Endodermal cell (in vitro differentiated cells): ENCODE results near the gene PRDM12. TPM values are rescaled to one million over a fixed set of nuclear protein-coding genes. Genes with fewer than 3 reads are reported as not detected.

Experiments used
- DNase-seq: peaks from one replicate; pipeline ENCODE4 v3.0.0-alpha.2; 2017
- H3K27ac ChIP-seq: 2 replicates; pipeline ENCODE4 v1.5.1; 2013; ENCODE audit warnings: mild to moderate bottlenecking, low read depth, low read length, moderate library complexity
- H3K27me3 ChIP-seq: 2 replicates; pipeline ENCODE4 v1.6.1; 2013; ENCODE audit warnings: mild to moderate bottlenecking, low read length, moderate library complexity; ENCODE audit not compliant: insufficient read depth, control insufficient read depth, poor library complexity, severe bottlenecking
- H3K36me3 ChIP-seq: 2 replicates; pipeline ENCODE4 v1.7.0; 2013; ENCODE audit warnings: mild to moderate bottlenecking, low read length, moderate library complexity; ENCODE audit not compliant: control insufficient read depth, insufficient read depth
- H3K4me1 ChIP-seq: one replicate; pipeline ENCODE4 v1.7.0; 2013; ENCODE audit warnings: low read length; ENCODE audit not compliant: control insufficient read depth, insufficient read depth
- H3K4me3 ChIP-seq: 2 replicates; pipeline ENCODE4 v1.5.1; 2013; ENCODE audit warnings: mild to moderate bottlenecking, low read length, moderate library complexity
- H3K9ac ChIP-seq: 2 replicates; pipeline ENCODE4 v1.6.1; 2013; ENCODE audit warnings: mild to moderate bottlenecking, low read length, moderate library complexity; ENCODE audit not compliant: poor library complexity, severe bottlenecking; ENCODE audit errors: extremely low read depth
- H3K9me3 ChIP-seq: 2 replicates; pipeline ENCODE4 v1.6.1; 2013; ENCODE audit warnings: mild to moderate bottlenecking, low read length, moderate library complexity; ENCODE audit not compliant: control insufficient read depth
- H3K27ac Mint-ChIP-seq: 2 replicates; pipeline ENCODE4 v1.8.0; 2020; ENCODE audit warnings: mixed read lengths
- H3K27me3 Mint-ChIP-seq: 2 replicates; pipeline ENCODE4 v1.8.0; 2021; ENCODE audit warnings: mild to moderate bottlenecking, mixed read lengths; ENCODE audit not compliant: insufficient read depth
- H3K36me3 Mint-ChIP-seq: 2 replicates; pipeline ENCODE4 v1.8.0; 2020; ENCODE audit warnings: low read depth, mixed read lengths
- H3K4me1 Mint-ChIP-seq: 2 replicates; pipeline ENCODE4 v1.8.0; 2020; ENCODE audit warnings: mixed read lengths
- H3K4me3 Mint-ChIP-seq: 2 replicates; pipeline ENCODE4 v1.8.0; 2020; ENCODE audit warnings: mild to moderate bottlenecking, moderate library complexity, mixed read lengths
- H3K9me3 Mint-ChIP-seq: 2 replicates; pipeline ENCODE4 v1.8.0; 2020; ENCODE audit warnings: mild to moderate bottlenecking, mixed read lengths
- CTCF ChIP-seq: fragments of 200-600 bp; sonication (generic); conservative IDR thresholded peaks from 2 replicates; pipeline ENCODE4 v1.5.0; 2021; ENCODE audit warnings: antibody characterized with exemption, mild to moderate bottlenecking
- WGBS, 2 experiments: methylation state at CpG; one replicate each; pipeline versions ENCODE4 v1.1.5 to v1.1.7; 2013; ENCODE audit warnings: missing lambda C conversion rate in 2 of 2, mixed read lengths in 1 of 2; ENCODE audit not compliant: insufficient coverage in 1 of 2, insufficient read length in 1 of 2; 5-methylcytosine and 5-hydroxymethylcytosine counted together
- total RNA-seq, 2 donors: library from RNA; stranded (reverse); fragmentation: NEBNext Ultra II Directional in 1 of 2; extraction: Animal tissue kit (Norgen Biotek cat#: 25700) in 1 of 2; gene quantifications; 2 replicates in 1 of 2; 3 replicates in 1 of 2; pipeline ENCODE4 v1.2.1, GENCODE V29; 2021

PRDM12 gene
- total RNA-seq, 2 donors from 2014 or later = not detected

- Histone ChIP-seq H3K4me3 (no peak overlapping the region), H3K27me3 (peaks cover 63% of the 10 kb centered on the region), H3K36me3 (no peaks in the 10 kb centered on the region), H3K4me1 (no peaks in the 10 kb centered on the region), H3K9me3 (no peaks in the 10 kb centered on the region), H3K9ac (no peak overlapping the region), H3K27ac (no peak overlapping the region)
- no peak overlapping the region for H3K27ac Mint-ChIP-seq
- no peak overlapping the region for H3K4me3 Mint-ChIP-seq
- H3K4me1 Mint-ChIP-seq = peaks cover 6% of the 10 kb centered on the region
- TF ChIP-seq CTCF = no peak
- DNase-seq = no peak
- no peaks in the 10 kb centered on the region for H3K36me3 Mint-ChIP-seq
- WGBS, 2 experiments = 89 to 100% methylated on average over 2 to 4 of the region's 4 CpGs
- no peaks in the 10 kb centered on the region for H3K9me3 Mint-ChIP-seq
- H3K27me3 Mint-ChIP-seq = peaks cover 78% of the 10 kb centered on the region
Measured at GRCh38 chr9:130669965-130670364, 5.6 kb downstream of the PRDM12 start.

DNA sequence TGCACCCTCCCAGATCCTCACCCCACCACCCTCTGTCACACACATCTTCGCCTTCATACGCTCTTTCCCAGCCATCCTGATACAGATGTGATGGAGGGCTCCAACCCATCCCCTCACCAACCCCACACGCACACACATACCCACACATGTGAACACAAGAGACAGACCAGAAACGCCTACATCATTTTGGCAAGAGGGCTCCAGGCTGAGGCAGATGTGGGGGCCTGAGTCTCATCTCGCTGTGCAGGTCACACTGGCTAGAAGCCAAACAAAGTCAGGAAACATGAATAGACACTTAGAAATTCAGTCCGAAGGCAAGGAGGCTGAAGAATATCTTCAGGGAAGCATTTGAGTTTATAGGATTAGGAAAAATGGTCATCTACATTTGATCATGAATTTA is 6.2 kb downstream of the PRDM12 start:
- TF ChIP-seq CTCF = no peak

DNA sequence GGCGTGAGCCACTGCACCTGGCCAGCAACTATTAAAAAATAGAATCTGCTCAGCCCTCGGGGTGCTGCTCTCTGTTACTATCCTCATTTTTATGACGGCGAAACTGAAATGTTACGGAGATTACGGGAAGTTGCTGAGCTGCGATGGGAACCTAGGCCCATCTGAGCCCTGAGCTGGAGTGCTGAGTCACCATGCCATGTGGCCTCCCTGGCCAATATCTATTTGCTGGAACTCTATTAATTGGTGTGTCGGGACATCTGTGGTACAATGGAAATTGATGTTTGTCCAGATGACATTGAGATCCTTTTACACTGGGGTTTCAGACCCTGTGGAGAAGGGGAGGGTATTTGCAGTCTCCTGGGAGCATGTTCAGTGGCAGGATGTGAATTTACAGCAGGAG is 8.1 kb downstream of the PRDM12 start:
- no peaks in the 10 kb centered on the region for H3K36me3 ChIP-seq
- Mint-ChIP-seq H3K4me3 (no peak overlapping the region), H3K36me3 (no peaks in the 10 kb centered on the region), H3K27ac (no peak overlapping the region), H3K27me3 (peaks cover 70% of the 10 kb centered on the region), H3K4me1 (no peaks in the 10 kb centered on the region), H3K9me3 (no peaks in the 10 kb centered on the region)
- DNase-seq = no peak
- no peak for TF ChIP-seq CTCF
- H3K9me3 ChIP-seq = no peaks in the 10 kb centered on the region
- 95 to 97% methylated on average over 8 of the region's 8 CpGs for WGBS, 2 experiments
- no peak overlapping the region for H3K4me3 ChIP-seq
- no peak overlapping the region for H3K9ac ChIP-seq
- no peak overlapping the region for H3K27ac ChIP-seq
- H3K4me1 ChIP-seq = no peaks in the 10 kb centered on the region
- peaks cover 48% of the 10 kb centered on the region for H3K27me3 ChIP-seq

More for the DNA sequence above, 6.2 kb downstream of the PRDM12 start:
- WGBS, 2 experiments = 92 to 97% methylated on average over 2 to 6 of the region's 6 CpGs
- Histone ChIP-seq H3K27ac (no peak overlapping the region), H3K4me3 (no peak overlapping the region), H3K9ac (no peak overlapping the region), H3K27me3 (peaks cover 56% of the 10 kb centered on the region), H3K36me3 (no peaks in the 10 kb centered on the region), H3K9me3 (no peaks in the 10 kb centered on the region), H3K4me1 (no peaks in the 10 kb centered on the region)
- Mint-ChIP-seq H3K4me3 (no peak overlapping the region), H3K36me3 (no peaks in the 10 kb centered on the region), H3K4me1 (peaks cover 2% of the 10 kb centered on the region), H3K27me3 (peaks cover 73% of the 10 kb centered on the region), H3K9me3 (no peaks in the 10 kb centered on the region), H3K27ac (no peak overlapping the region)
- DNase-seq = no peak
